ENCODE results near the gene IMMP2L.

Gene IMMP2L

GRCh38 chr7:111224354-111225231 lies 337.7 kb downstream of the IMMP2L start:
- no peak overlapping the region for H3K27ac ChIP-seq (ENCODE audit: low read depth, low read length)
- H3K4me3 ChIP-seq (ENCODE audit: insufficient read depth, low read length, poor library complexity, severe bottlenecking), result no peak overlapping the region
- no peak for TF ChIP-seq CTCF (IDR thresholded peaks at IDR 0.05; ENCODE audit: insufficient read depth, low read length, poor library complexity, severe bottlenecking)
- no peak for TF ChIP-seq EZH2phosphoT487 (conservative IDR thresholded peaks at IDR 0.05; ENCODE audit: low read length)
- no peaks in the 10 kb centered on the region for H3K36me3 ChIP-seq (ENCODE audit: low read length)
- no peaks in the 10 kb centered on the region for H4K20me1 ChIP-seq (ENCODE audit: low read depth, low read length)
- no peaks in the 10 kb centered on the region for H3K9me2 ChIP-seq (replicated peaks; ENCODE audit: insufficient read depth, low read length)
- H3K79me2 ChIP-seq (ENCODE audit: insufficient read depth, low read length), result no peaks in the 10 kb centered on the region
- H3K27me3 ChIP-seq (ENCODE audit: low read length), result no peaks in the 10 kb centered on the region
- no peaks in the 10 kb centered on the region for H3K9me3 ChIP-seq (ENCODE audit: insufficient read depth, low read length)
- H3F3A ChIP-seq (ENCODE audit: insufficient read depth), result no peaks in the 10 kb centered on the region
- no peak overlapping the region for H3K9ac ChIP-seq (ENCODE audit: low read length)
- H3K4me2 ChIP-seq (ENCODE audit: low read depth, low read length, poor library complexity, severe bottlenecking), result no peak overlapping the region
- H2AFZ ChIP-seq (ENCODE audit: low read depth, low read length, severe bottlenecking), result no peak overlapping the region

- Histone ChIP-seq H3K36me3 (ENCODE audit: low read length) (no peaks in the 10 kb centered on the region), H3K9me3 (ENCODE audit: insufficient read depth, low read length) (no peaks in the 10 kb centered on the region), H3K9ac (ENCODE audit: low read length) (no peak overlapping the region), H3K4me2 (ENCODE audit: low read depth, low read length, poor library complexity, severe bottlenecking) (no peak overlapping the region), H3K9me2 (replicated peaks; ENCODE audit: insufficient read depth, low read length) (no peaks in the 10 kb centered on the region), H4K20me1 (ENCODE audit: low read depth, low read length) (no peaks in the 10 kb centered on the region), H3K4me3 (ENCODE audit: insufficient read depth, low read length, poor library complexity, severe bottlenecking) (no peak overlapping the region), H2AFZ (ENCODE audit: low read depth, low read length, severe bottlenecking) (no peak overlapping the region), H3K27ac (ENCODE audit: low read depth, low read length) (no peak overlapping the region), H3F3A (ENCODE audit: insufficient read depth) (no peaks in the 10 kb centered on the region), H3K27me3 (ENCODE audit: low read length) (no peaks in the 10 kb centered on the region), H3K79me2 (ENCODE audit: insufficient read depth, low read length) (no peaks in the 10 kb centered on the region)
- TF ChIP-seq EZH2phosphoT487 (conservative IDR thresholded peaks at IDR 0.05; ENCODE audit: low read length) (no peak), CTCF (IDR thresholded peaks at IDR 0.05; ENCODE audit: insufficient read depth, low read length, poor library complexity, severe bottlenecking) (no peak)
These were observed 338.5 kb downstream of the IMMP2L start for GRCh38 chr7:111223802-111224253.

GRCh38 chr7:111215550-111215949 lies 346.7 kb downstream of the IMMP2L start:
- no peak overlapping the region for H3K9ac ChIP-seq (ENCODE audit: low read length)
- no peaks in the 10 kb centered on the region for H3F3A ChIP-seq (ENCODE audit: insufficient read depth)
- no peaks in the 10 kb centered on the region for H3K9me3 ChIP-seq (ENCODE audit: insufficient read depth, low read length)
- no peaks in the 10 kb centered on the region for H4K20me1 ChIP-seq (ENCODE audit: low read depth, low read length)
- H3K79me2 ChIP-seq (ENCODE audit: insufficient read depth, low read length), result no peaks in the 10 kb centered on the region
- no peaks in the 10 kb centered on the region for H3K27me3 ChIP-seq (ENCODE audit: low read length)
- H3K9me2 ChIP-seq (replicated peaks; ENCODE audit: insufficient read depth, low read length), result no peaks in the 10 kb centered on the region
- no peak overlapping the region for H3K4me2 ChIP-seq (ENCODE audit: low read depth, low read length, poor library complexity, severe bottlenecking)
- H2AFZ ChIP-seq (ENCODE audit: low read depth, low read length, severe bottlenecking), result no peak overlapping the region
- H3K36me3 ChIP-seq (ENCODE audit: low read length), result no peaks in the 10 kb centered on the region
- H3K4me3 ChIP-seq (ENCODE audit: insufficient read depth, low read length, poor library complexity, severe bottlenecking), result no peak overlapping the region
- TF ChIP-seq EZH2phosphoT487 (conservative IDR thresholded peaks at IDR 0.05; ENCODE audit: low read length) (no peak), CTCF (IDR thresholded peaks at IDR 0.05; ENCODE audit: insufficient read depth, low read length, poor library complexity, severe bottlenecking) (no peak)
- H3K27ac ChIP-seq (ENCODE audit: low read depth, low read length), result no peak overlapping the region

Data from SU-DHL-6 (cell line).